ENCODE data around the gene APC. TPM values are rescaled to one million over a fixed set of nuclear protein-coding genes. Genes with fewer than 3 reads are reported as not detected.

Gene APC
- total and polyA plus RNA-seq, 2 of the 13 experiments (the other 11 are each of a cell fraction or from before 2014, with no cell fraction given), result 6.1 to 19.0 TPM

GRCh38 chr5:112860929-112861637 lies 123.4 kb downstream of the APC start, which contains the start of gene SRP19 (continued):
- TF ChIP-seq PBX3 (CRISPR knock-in tag; IDR thresholded peaks at IDR 0.05; ENCODE audit: borderline replicate concordance), result peak; percentile 95
- peak; percentile 88 for TF ChIP-seq ISX (CRISPR knock-in tag; conservative IDR thresholded peaks at IDR 0.05)
- TF ChIP-seq SIX1 (CRISPR knock-in tag; IDR thresholded peaks at IDR 0.05; ENCODE audit: borderline replicate concordance), result no peak
- no peak for TF ChIP-seq JUNB (CRISPR knock-in tag; IDR thresholded peaks at IDR 0.05; ENCODE audit: borderline replicate concordance)
- peak; percentile 91; the same call in 1 of the 2 replicates for TF ChIP-seq ZZZ3 (CRISPR knock-in tag; IDR thresholded peaks at IDR 0.05; ENCODE audit: borderline replicate concordance)
- TF ChIP-seq ZBTB44 (CRISPR knock-in tag; IDR thresholded peaks at IDR 0.05), result peak; percentile 85; the same call in 1 of the 2 replicates
- TF ChIP-seq MEF2D (CRISPR knock-in tag; IDR thresholded peaks at IDR 0.05), result peak; percentile 86
- peak; percentile 57; the same call in 1 of the 2 replicates for TF ChIP-seq ZNF558 (CRISPR knock-in tag; IDR thresholded peaks at IDR 0.05; ENCODE audit: borderline replicate concordance)
- TF ChIP-seq KDM6A (CRISPR knock-in tag; IDR thresholded peaks at IDR 0.05; ENCODE audit: low read depth), result peak; percentile 19; the same call in 1 of the 2 replicates
- peak; percentile 50; the same call in 1 of the 2 replicates for TF ChIP-seq NR2C2 (CRISPR knock-in tag; IDR thresholded peaks at IDR 0.05; ENCODE audit: borderline replicate concordance)
- peak; percentile 76; the same call in 1 of the 2 replicates for TF ChIP-seq MTERF4 (CRISPR knock-in tag; IDR thresholded peaks at IDR 0.05)
- TF ChIP-seq EP300 (IDR thresholded peaks at IDR 0.05; ENCODE audit: low read depth in 2 of 2, low read length in 2 of 2), result 0 out of 4 replicates have a peak, but pooled peaks of 1 of the 2 experiments have one; percentile 13
- TF ChIP-seq EP300 (CRISPR knock-in tag; IDR thresholded peaks at IDR 0.05; ENCODE audit: borderline replicate concordance), result peak; percentile 79
- peak; percentile 89 for TF ChIP-seq ZFAT (CRISPR knock-in tag; conservative IDR thresholded peaks at IDR 0.05)
- no peak for TF ChIP-seq GLI4 (CRISPR knock-in tag; IDR thresholded peaks at IDR 0.05; ENCODE audit: borderline replicate concordance)
- no peak for TF ChIP-seq ZNF234 (CRISPR knock-in tag; conservative IDR thresholded peaks at IDR 0.05)
- TF ChIP-seq ZNF382 (CRISPR knock-in tag; IDR thresholded peaks at IDR 0.05; ENCODE audit: borderline replicate concordance), result no peak
- peak; percentile 98 for TF ChIP-seq NFIB (CRISPR knock-in tag; IDR thresholded peaks at IDR 0.05; ENCODE audit: borderline replicate concordance)
- peak; percentile 95 for TF ChIP-seq BRF2 (CRISPR knock-in tag; IDR thresholded peaks at IDR 0.05)
- no peak; the same call in 1 of the 2 replicates for TF ChIP-seq ZNF691 (CRISPR knock-in tag; IDR thresholded peaks at IDR 0.05; ENCODE audit: borderline replicate concordance, low read depth)
- no peak for TF ChIP-seq NR2F2 (IDR thresholded peaks at IDR 0.05; ENCODE audit: borderline replicate concordance, low read depth)
- no peak for TF ChIP-seq PHB2 (IDR thresholded peaks at IDR 0.05; ENCODE audit: partially characterized antibody)
